Measurements from ENCODE around the gene GPR132. TPM values are rescaled to one million over a fixed set of nuclear protein-coding genes. Genes with fewer than 3 reads are reported as not detected.

The GPR132 gene
- total and polyA plus RNA-seq, 2 of the 8 experiments (the other 6 are each of a cell fraction or from before 2014, with no cell fraction given): 0.11 TPM; not detected in 1

DNA sequence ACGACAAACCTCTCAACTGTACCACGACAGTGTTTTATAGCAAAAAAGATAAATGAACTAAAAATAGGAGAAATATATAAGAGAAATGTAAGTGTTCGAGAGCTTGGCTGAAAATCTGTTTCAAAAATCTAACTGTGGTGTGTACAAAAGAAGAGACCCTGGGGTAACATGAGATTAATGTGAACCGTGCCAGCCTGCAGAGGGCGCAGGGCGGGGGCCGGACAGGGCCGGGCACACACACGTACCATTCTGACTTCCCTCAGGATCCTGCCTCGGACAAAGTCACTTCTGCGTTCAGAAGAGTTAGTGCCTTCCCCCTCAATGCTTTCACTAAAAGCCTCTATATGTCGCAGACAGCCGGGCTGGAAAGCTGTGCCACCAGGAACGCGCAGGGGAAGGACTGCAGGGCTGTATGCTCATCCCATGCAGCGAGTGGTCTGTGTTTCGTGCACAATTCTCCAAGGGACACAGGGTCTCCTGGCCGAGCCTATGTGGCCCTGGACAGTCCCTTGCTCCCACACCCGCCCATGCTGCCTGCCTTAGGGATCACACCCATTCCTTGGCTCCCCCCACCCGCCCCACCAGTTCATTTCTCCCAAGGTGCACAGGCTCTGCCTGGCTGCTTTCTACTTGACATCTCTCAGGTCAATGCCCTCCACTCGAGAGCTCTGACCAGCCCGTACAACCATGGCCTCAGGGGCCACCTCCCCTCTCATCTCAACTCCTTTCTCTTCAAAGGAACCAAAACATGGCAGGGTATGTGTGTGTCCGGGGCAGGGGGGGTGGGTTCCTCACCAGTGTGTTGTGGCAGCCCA is 52.9 kb downstream of the GPR132 start:
- Histone ChIP-seq H4K5ac (ENCODE audit: insufficient read length, low read depth, low read length) (no peak overlapping the region), H4K8ac (ENCODE audit: extremely low read depth, insufficient read depth, low read length) (no peak overlapping the region), H3K4me3 (ENCODE audit: extremely low read depth in 1 of 4, insufficient read depth in 2 of 4, low read depth in 3 of 4, low read length in 4 of 4) (no peak overlapping the region), H3K18ac (ENCODE audit: extremely low read depth, low read length) (no peak overlapping the region), H3K79me2 (ENCODE audit: control insufficient read depth in 1 of 2, insufficient read depth in 2 of 2, low read length in 2 of 2) (peaks cover 46 to 72% of the 10 kb centered on the region in 2 experiments), H3K9me3 (ENCODE audit: insufficient read depth in 2 of 2, low read depth in 1 of 2, low read length in 1 of 2) (no peaks in the 10 kb centered on the region), H3K56ac (replicated peaks; ENCODE audit: insufficient read length, low read depth, low read length) (no peak overlapping the region), H3K4me2 (ENCODE audit: insufficient read depth in 1 of 2, low read depth in 2 of 2, low read length in 2 of 2) (no peak overlapping the region), H2BK15ac (ENCODE audit: low read length) (no peak overlapping the region), H3K4ac (replicated peaks; ENCODE audit: insufficient read length, low read depth, low read length) (no peak overlapping the region), H4K20me1 (replicated peaks in 1 of 2; ENCODE audit: control insufficient read depth in 1 of 2, insufficient read depth in 2 of 2, low read length in 2 of 2) (peaks cover 44 to 66% of the 10 kb centered on the region in 2 experiments), H2BK20ac (ENCODE audit: low read length) (no peak overlapping the region), H3K27me3 (replicated peaks in 1 of 4; ENCODE audit: control insufficient read depth in 3 of 4, extremely low read depth in 1 of 4, insufficient read depth in 3 of 4, low read length in 3 of 4) (no peaks in the 10 kb centered on the region), H3K23me2 (ENCODE audit: low read depth, low read length) (no peaks in the 10 kb centered on the region), H3K4me1 (replicated peaks in 1 of 4; ENCODE audit: control insufficient read depth in 3 of 4, insufficient read depth in 4 of 4, low read length in 3 of 4) (peaks cover 4 to 10% (median 7%) of the 10 kb centered on the region in 4 experiments; a peak in 6 of 7 replicates), H2AFZ (ENCODE audit: low read length) (no peak overlapping the region), H2BK5ac (ENCODE audit: low read depth, low read length) (no peak overlapping the region), H3K27ac (ENCODE audit: low read depth, low read length) (no peak overlapping the region; the same call in 1 of the 2 replicates), H3K79me1 (ENCODE audit: low read depth, low read length) (peaks cover 15% of the 10 kb centered on the region), H2AK5ac (ENCODE audit: low read depth, low read length) (no peak overlapping the region), H3K9ac (replicated peaks in 1 of 4; ENCODE audit: extremely low read depth in 1 of 4, low read depth in 3 of 4, low read length in 3 of 4) (no peak overlapping the region), H3K23ac (ENCODE audit: insufficient read length) (no peak overlapping the region), H4K91ac (replicated peaks; ENCODE audit: insufficient read length, low read length) (no peak overlapping the region), H2BK12ac (ENCODE audit: low read depth, low read length) (no peak overlapping the region), H3K14ac (ENCODE audit: insufficient read length) (no peak overlapping the region), H3K36me3 (ENCODE audit: control insufficient read depth in 2 of 4, insufficient read depth in 4 of 4, low read length in 3 of 4) (peaks cover 12 to 40% (median 25%) of the 10 kb centered on the region in 4 experiments; a peak in 7 of 8 replicates), H2BK120ac (replicated peaks; ENCODE audit: low read depth, low read length) (no peak overlapping the region)
- DNase-seq (ENCODE audit: low read depth in 1 of 2, low spot score in 2 of 2): no peak
- POLR2A ChIA-PET (ENCODE audit: partially characterized antibody): interaction anchor here (0.6 to 1.7 kb wide), 3 partner anchors 11 to 166 kb away, joined by 3 read pairs; no protein-coding TSS in a partner anchor
- CTCF ChIA-PET (ENCODE audit: partially characterized antibody): interaction anchor here (0.8 to 2.7 kb wide), 11 partner anchors 12 to 53 kb away, joined by 3 to 10 read pairs (median 3); partner anchors contain the start of gene GPR132
- WGBS, 2 experiments (ENCODE audit: extremely low coverage in 1 of 2, insufficient coverage in 1 of 2, insufficient read length in 1 of 2, insufficient replicate concordance in 2 of 2, low coverage in 1 of 2, low lambda C conversion rate in 2 of 2, missing lambda C conversion rate in 1 of 2): 86% methylated on average over 21 of the region's 23 CpGs; no CpG with 5 or more reads in 1 of the 2 experiments
- no peak for FAIRE-seq
- TF ChIP-seq, protein P1, sequence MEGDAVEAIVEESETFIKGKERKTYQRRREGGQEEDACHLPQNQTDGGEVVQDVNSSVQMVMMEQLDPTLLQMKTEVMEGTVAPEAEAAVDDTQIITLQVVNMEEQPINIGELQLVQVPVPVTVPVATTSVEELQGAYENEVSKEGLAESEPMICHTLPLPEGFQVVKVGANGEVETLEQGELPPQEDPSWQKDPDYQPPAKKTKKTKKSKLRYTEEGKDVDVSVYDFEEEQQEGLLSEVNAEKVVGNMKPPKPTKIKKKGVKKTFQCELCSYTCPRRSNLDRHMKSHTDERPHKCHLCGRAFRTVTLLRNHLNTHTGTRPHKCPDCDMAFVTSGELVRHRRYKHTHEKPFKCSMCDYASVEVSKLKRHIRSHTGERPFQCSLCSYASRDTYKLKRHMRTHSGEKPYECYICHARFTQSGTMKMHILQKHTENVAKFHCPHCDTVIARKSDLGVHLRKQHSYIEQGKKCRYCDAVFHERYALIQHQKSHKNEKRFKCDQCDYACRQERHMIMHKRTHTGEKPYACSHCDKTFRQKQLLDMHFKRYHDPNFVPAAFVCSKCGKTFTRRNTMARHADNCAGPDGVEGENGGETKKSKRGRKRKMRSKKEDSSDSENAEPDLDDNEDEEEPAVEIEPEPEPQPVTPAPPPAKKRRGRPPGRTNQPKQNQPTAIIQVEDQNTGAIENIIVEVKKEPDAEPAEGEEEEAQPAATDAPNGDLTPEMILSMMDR (IDR thresholded peaks at IDR 0.05; ENCODE audit: control extremely low read depth in 1 of 3, insufficient read depth in 1 of 3, low read depth in 1 of 3, low read length in 3 of 3): peak; percentile 9 to 28 (median 17); a peak in 3 of 4 replicates
- TF ChIP-seq KDM4A (IDR thresholded peaks at IDR 0.05; ENCODE audit: low read depth, low read length, severe bottlenecking): no peak

All from H1 (cell line).